NCI-H1092 treated with DMSO at 0.1 percent for 48 hours (cell line): ENCODE data around the gene FLRT2.
A peak's percentile ranks its signal among the peaks of the same experiment; 100 is the strongest.

Experiments used
- DNase-seq: peaks from one replicate; lab custom pipeline; 2025; lab: John Stamatoyannopoulos, UW

Gene FLRT2

GRCh38 chr14:85564841-85565527 is 35.0 kb downstream of the FLRT2 start:
- DNase-seq, result no peak

DNA sequence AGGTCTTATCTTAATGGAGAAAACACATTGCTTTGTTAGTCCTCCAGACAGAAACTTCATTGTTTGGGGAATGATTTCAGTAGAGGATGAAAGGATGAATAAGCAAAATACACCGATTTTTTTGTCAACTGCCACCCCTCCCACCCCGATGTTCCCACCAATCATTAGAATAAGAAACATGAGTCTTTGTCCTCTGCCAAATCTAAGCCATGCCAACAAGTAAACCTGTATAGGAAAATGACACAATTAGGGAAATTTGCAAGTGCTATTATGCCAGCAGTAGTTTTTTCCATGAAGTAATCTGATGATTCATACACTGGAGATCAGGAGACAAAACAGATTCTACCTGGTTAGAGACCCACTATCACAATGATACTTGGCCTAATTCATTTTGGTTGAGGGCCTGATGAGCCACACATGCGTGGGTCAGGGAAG is 35.9 kb downstream of the FLRT2 start:
- no peak for DNase-seq

DNA sequence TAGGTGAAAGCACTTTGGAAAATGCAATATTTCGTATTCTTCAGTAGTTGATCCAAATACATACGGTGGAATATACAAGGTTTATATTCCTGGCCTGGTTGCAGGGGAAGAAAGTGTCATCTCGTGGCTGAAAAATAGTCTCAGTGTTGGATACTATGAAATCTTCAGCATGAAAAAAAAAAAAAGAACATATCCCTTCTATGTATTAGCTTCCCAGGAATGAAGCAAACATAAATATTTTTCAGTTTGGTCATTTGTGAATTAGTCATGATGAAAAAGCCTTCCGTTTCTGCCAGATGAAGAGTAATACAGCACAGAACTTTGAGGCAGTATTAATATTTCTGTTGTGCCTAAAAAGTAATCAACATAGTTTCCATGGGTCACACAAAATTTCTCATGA is 36.7 kb downstream of the FLRT2 start:
- no peak for DNase-seq

GRCh38 chr14:85572011-85572410 is 42.1 kb downstream of the FLRT2 start:
- DNase-seq, result no peak

DNA sequence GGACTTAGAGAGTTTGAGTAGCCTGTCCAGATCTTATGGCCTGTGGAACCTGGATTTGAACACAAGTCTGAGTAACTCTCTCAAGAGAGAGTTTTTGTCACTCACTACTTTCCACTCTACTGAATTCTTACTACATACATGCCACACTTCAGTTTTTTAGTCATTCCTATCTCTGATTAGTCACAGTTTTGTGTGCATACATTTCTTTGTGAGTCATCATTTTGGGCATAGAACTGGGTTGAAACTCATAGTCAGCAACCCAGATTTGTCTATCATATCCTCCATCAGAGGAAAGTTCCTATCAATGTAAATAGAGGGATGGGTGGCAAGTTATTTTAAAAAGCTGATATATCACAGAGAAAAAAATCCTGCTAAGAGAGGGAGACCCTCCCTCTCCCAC is 42.9 kb downstream of the FLRT2 start:
- DNase-seq, result no peak

GRCh38 chr14:85573406-85573805 is 43.5 kb downstream of the FLRT2 start:
- no peak for DNase-seq

GRCh38 chr14:85574853-85575616 is 45.1 kb downstream of the FLRT2 start:
- no peak for DNase-seq

GRCh38 chr14:85575617-85575898 is 45.6 kb downstream of the FLRT2 start:
- DNase-seq, result no peak

DNA sequence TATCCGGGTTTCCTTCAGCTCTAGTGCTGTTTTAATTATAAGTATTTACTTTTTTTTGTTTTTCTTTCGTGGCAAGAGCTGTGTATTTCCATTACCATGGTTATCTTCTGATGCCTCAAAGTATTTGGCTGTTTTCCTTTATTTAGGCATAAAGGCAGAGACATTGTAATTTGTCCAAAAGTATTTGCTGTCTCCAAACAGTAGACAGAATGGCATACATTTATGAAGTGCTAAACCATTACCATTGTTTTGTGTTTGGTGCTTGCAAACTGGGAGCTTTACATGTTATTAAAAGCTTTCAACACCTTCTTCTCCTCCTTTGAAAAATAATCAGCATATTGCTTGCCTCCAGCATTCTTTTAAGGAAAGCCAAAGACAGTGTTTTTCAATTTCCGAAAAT is 46.3 kb downstream of the FLRT2 start:
- no peak for DNase-seq

DNA sequence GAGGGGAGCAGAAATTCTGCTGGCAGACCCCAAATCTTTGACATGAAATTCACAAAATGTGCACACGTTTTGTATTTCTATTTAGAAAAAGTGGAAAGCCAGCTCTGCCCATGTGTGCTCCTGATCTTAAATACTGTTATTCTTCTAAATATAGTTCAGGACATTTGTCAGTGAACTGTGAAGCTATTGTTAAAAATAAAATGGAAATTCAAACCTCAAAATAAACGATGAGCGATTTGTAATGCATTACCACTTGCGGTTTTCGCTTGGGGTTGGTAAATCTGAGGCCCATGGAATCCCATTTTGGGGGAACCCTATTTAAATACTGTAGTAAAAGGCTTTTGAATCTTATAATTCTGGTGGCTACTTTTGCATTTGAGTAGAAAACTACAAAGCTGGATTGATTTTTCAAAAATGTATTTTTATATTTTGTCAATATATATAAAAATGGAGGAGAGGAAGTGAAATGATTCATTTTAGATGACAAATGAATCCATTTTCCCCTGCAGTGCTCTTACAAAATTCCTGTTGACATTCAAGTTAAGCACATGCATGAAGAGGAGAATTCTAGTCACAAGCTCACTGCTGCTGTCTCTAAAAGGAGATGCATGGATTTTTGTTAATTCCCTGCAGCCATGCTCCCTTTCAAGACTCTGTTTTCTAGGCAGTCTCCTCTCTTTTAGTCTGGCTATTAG is 47.1 kb downstream of the FLRT2 start:
- DNase-seq, result no peak

GRCh38 chr14:85577543-85578114 is 47.7 kb downstream of the FLRT2 start:
- no peak for DNase-seq

- no peak for DNase-seq
Measured at GRCh38 chr14:85578357-85578756, 48.4 kb downstream of the FLRT2 start.

DNA sequence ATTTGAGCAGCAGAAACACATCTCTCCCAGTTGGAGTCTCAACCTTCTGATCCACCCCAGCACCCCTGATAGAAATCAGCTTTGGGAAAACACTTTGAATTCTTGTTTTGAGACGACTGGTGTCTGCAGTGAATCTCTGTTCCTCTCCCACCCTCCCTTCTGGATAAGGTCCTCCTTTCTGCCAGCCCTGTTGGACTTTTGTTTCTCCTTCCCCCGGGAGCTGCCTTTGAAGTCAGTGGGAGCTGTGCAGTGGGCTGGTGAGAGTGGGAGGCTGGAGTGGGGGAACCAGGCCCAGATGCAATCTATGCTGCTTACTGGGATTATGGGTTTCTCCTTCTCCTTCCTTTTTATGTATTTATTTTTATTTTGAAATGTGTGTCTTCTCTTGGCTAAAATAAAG is 49.0 kb downstream of the FLRT2 start:
- no peak for DNase-seq

DNA sequence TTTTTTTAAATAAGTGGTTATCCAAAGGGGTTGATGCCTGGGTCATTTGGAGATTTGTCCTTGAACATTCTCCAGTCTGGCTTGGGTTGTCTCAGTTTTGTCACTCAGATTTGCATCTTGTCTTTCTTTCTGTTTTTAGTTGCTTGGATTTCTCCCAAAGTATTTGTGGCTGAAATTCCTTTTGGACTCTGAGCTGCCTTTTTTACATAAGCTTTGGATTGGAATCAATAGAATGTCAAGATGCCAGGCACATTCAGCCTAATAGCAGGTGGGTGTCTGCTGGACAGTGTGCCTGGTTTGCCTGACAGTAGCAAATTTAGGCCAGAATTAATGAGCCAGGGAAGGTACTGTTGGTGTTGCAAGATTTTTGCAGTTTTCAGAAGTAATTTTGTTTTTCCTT is 50.0 kb downstream of the FLRT2 start:
- DNase-seq, result no peak

- DNase-seq, result no peak
Measured at GRCh38 chr14:85580536-85581140, 50.7 kb downstream of the FLRT2 start.

- no peak for DNase-seq
Measured at GRCh38 chr14:85581691-85582090, 51.7 kb downstream of the FLRT2 start.

- DNase-seq, result no peak
Measured at GRCh38 chr14:85583380-85583779, 53.4 kb downstream of the FLRT2 start.

- no peak for DNase-seq
Measured at GRCh38 chr14:85584481-85584880, 54.5 kb downstream of the FLRT2 start.

GRCh38 chr14:85587151-85587711 is 57.3 kb downstream of the FLRT2 start:
- no peak for DNase-seq

DNA sequence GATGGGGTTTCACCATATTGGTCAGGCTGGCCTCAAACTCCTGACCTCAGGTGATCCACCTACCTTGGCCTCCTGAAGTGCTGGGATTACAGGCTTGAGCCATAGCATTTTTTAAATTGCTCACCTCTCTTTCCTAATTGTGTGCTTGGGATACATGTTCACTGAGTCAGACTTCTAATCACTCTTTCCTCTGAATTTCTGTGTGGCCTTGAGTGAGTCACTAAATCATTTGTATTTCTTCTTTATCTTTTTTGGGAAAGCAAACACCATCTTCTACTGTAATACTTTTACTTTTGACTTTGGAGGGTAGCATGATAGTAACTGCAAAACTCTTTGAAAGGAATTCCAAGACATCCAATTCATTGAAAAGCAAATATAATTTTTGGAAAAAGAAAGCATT is 60.8 kb downstream of the FLRT2 start:
- DNase-seq, result no peak

DNA sequence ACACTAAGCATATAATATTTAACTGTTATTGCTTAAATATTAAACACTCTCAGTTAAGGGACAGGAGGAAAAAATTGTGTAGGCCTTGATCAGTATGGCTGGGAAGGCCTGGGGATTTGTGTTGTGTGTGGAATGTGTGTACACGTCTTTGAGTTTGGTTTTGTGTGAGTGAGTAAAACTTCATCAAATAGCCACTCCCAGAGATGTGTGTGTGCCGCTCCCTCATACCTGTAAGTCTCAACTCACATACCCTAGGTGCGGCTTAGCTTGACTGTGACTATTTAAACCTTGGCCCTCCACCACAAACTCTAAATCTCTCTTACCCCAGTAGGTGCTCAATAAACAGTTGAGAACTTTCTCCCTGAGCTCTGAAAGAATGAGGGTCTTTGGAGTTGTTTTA is 64.3 kb downstream of the FLRT2 start:
- no peak for DNase-seq

DNA sequence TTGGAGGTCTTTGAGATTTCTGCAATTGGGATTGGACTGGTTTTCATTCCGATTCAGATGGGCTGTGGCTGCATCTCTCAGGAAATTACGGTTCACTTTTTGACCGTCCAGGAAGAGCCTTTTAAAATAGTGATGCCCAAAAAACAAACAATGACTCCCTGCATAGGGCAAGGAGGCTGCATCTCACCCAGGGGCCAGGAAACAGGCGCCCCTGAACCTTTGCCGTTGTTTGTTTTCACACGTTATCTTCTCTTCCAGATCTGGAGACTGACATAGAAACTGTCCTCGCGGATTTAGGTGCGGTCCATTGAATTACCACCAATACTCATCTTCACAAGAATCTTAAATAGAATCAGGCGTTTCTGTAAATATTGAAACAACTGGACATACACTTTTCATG is 66.0 kb downstream of the FLRT2 start:
- DNase-seq, result peak; percentile 21
